DND-41 (cell line): ENCODE measurements around the gene DIPK1C.
A peak's percentile ranks its signal among the peaks of the same experiment; 100 is the strongest.

ENCODE experiments used
- ATAC-seq: fragments of 200-7000 bp; cut with Tn5 transposase; 3 replicates; pipeline ENCODE4 v1.9.1; 2021; ENCODE audit warnings: low read depth; ENCODE audit not compliant: insufficient read depth
- DNase-seq: peaks from one replicate; pipeline ENCODE4 v3.0.0-alpha.2; 2020
- H2AFZ ChIP-seq: 2 replicates; pipeline ENCODE4 v1.6.0; 2012; ENCODE audit warnings: low read depth, low read length
- H3K27ac ChIP-seq: 2 replicates; pipeline ENCODE4 v1.5.1; 2012; ENCODE audit warnings: low read length, inconsistent platforms
- H3K27me3 ChIP-seq: fragments of 200-600 bp; sonication (generic); 2 replicates; pipeline ENCODE4 v1.6.0; 2012; ENCODE audit warnings: low read length, mild to moderate bottlenecking, inconsistent platforms; ENCODE audit not compliant: insufficient read depth, poor library complexity
- H3K36me3 ChIP-seq: 2 replicates; pipeline ENCODE4 v1.5.1; 2012; ENCODE audit warnings: low read length, inconsistent platforms; ENCODE audit not compliant: insufficient read depth
- H3K4me1 ChIP-seq: 2 replicates; pipeline ENCODE4 v1.5.1; 2012; ENCODE audit warnings: mild to moderate bottlenecking, low read length; ENCODE audit not compliant: insufficient read depth
- H3K4me2 ChIP-seq: 2 replicates; pipeline ENCODE4 v1.6.0; 2012; ENCODE audit warnings: mild to moderate bottlenecking, moderate library complexity, low read length, inconsistent platforms; ENCODE audit not compliant: insufficient read depth
- H3K4me3 ChIP-seq, 2 experiments: fragments of 200-600 bp in 1 of 2; shearing (Covaris generic) in 1 of 2; 2 replicates each; pipeline ENCODE4 v1.5.1; 2012 to 2016; ENCODE audit warnings: inconsistent platforms in 2 of 2, low read length in 2 of 2, mild to moderate bottlenecking in 2 of 2, low read depth in 1 of 2, moderate library complexity in 1 of 2
- H3K79me2 ChIP-seq: 2 replicates; pipeline ENCODE4 v1.6.0; 2012; ENCODE audit warnings: low read length, inconsistent platforms; ENCODE audit not compliant: insufficient read depth
- H3K9ac ChIP-seq: 2 replicates; pipeline ENCODE4 v1.6.0; 2012; ENCODE audit warnings: low read depth, mild to moderate bottlenecking, inconsistent platforms, low read length, moderate library complexity
- H3K9me3 ChIP-seq: 2 replicates; pipeline ENCODE4 v1.5.1; 2012; ENCODE audit warnings: low read length, moderate library complexity, mild to moderate bottlenecking, inconsistent platforms; ENCODE audit not compliant: insufficient read depth, severe bottlenecking
- H4K20me1 ChIP-seq: 2 replicates; pipeline ENCODE4 v1.6.0; 2012; ENCODE audit warnings: low read length; ENCODE audit not compliant: insufficient read depth
- EZH2 ChIP-seq: IDR thresholded peaks from 3 replicates; pipeline ENCODE4 v1.6.1; 2012; ENCODE audit warnings: borderline replicate concordance, low read depth, mild to moderate bottlenecking, moderate library complexity, low read length, inconsistent platforms; ENCODE audit not compliant: severe bottlenecking
- TF ChIP-seq, protein P1 (sequence below): IDR thresholded peaks from 2 replicates; pipeline ENCODE4 v1.5.1; 2012; ENCODE audit warnings: borderline replicate concordance, low read length, moderate library complexity, mild to moderate bottlenecking; ENCODE audit not compliant: poor library complexity, severe bottlenecking; ENCODE audit errors: extremely low read depth

The DIPK1C gene

DNA sequence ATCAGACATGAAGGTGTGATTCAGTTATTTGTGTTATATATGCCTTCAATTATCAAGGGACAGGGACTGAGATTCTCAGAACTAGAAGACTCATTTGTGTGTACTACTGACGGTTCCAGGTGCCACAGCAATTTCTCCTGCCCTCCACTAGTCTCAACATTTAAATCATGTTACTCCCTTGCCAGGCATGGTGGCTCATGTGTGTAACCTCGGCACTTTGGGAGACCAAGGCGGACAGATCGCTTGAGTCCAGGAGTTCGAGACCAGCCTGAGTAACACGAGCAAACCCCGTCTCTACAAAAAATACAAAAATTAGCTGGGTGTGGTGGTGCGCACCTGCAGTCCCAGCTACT lies 40.2 kb upstream of the DIPK1C start:
- TF ChIP-seq, protein P1, sequence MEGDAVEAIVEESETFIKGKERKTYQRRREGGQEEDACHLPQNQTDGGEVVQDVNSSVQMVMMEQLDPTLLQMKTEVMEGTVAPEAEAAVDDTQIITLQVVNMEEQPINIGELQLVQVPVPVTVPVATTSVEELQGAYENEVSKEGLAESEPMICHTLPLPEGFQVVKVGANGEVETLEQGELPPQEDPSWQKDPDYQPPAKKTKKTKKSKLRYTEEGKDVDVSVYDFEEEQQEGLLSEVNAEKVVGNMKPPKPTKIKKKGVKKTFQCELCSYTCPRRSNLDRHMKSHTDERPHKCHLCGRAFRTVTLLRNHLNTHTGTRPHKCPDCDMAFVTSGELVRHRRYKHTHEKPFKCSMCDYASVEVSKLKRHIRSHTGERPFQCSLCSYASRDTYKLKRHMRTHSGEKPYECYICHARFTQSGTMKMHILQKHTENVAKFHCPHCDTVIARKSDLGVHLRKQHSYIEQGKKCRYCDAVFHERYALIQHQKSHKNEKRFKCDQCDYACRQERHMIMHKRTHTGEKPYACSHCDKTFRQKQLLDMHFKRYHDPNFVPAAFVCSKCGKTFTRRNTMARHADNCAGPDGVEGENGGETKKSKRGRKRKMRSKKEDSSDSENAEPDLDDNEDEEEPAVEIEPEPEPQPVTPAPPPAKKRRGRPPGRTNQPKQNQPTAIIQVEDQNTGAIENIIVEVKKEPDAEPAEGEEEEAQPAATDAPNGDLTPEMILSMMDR: no peak
- TF ChIP-seq EZH2: no peak
- ATAC-seq (no peak), DNase-seq (no peak)
- H3K4me2 ChIP-seq: peak overlapping the region; percentile 98
- peaks cover 32% of the 10 kb centered on the region for H3K36me3 ChIP-seq
- peaks cover 56% of the 10 kb centered on the region for H3K79me2 ChIP-seq
- H3K27ac ChIP-seq: peak overlapping the region; percentile 87
- no peaks in the 10 kb centered on the region for H4K20me1 ChIP-seq
- peaks cover 11% of the 10 kb centered on the region for H3K27me3 ChIP-seq
- no peaks in the 10 kb centered on the region for H3K9me3 ChIP-seq
- H3K4me3 ChIP-seq: peak overlapping the region; percentile 44 to 91; a peak in 3 of 4 replicates
- H2AFZ ChIP-seq: no peak overlapping the region
- H3K9ac ChIP-seq: peak overlapping the region; percentile 92
- H3K4me1 ChIP-seq: peaks cover 48% of the 10 kb centered on the region

- H3K9me3 ChIP-seq: no peaks in the 10 kb centered on the region
- H3K4me2 ChIP-seq: peak overlapping the region; percentile 98
- no peaks in the 10 kb centered on the region for H4K20me1 ChIP-seq
- TF ChIP-seq, protein P1: no peak
- TF ChIP-seq EZH2: no peak
- DNase-seq (peak; percentile 40), ATAC-seq (peak; percentile 10)
- peak overlapping the region; percentile 44 to 91 for H3K4me3 ChIP-seq
- peaks cover 53% of the 10 kb centered on the region for H3K79me2 ChIP-seq
- H3K9ac ChIP-seq: peak overlapping the region; percentile 92
- H3K4me1 ChIP-seq: peaks cover 48% of the 10 kb centered on the region
- H3K36me3 ChIP-seq: peaks cover 27% of the 10 kb centered on the region
- peak overlapping the region; percentile 73 for H2AFZ ChIP-seq
- peaks cover 11% of the 10 kb centered on the region for H3K27me3 ChIP-seq
- H3K27ac ChIP-seq: peak overlapping the region; percentile 87
These were observed 39.6 kb upstream of the DIPK1C start for GRCh38 chr18:74496508-74497323.

DNA sequence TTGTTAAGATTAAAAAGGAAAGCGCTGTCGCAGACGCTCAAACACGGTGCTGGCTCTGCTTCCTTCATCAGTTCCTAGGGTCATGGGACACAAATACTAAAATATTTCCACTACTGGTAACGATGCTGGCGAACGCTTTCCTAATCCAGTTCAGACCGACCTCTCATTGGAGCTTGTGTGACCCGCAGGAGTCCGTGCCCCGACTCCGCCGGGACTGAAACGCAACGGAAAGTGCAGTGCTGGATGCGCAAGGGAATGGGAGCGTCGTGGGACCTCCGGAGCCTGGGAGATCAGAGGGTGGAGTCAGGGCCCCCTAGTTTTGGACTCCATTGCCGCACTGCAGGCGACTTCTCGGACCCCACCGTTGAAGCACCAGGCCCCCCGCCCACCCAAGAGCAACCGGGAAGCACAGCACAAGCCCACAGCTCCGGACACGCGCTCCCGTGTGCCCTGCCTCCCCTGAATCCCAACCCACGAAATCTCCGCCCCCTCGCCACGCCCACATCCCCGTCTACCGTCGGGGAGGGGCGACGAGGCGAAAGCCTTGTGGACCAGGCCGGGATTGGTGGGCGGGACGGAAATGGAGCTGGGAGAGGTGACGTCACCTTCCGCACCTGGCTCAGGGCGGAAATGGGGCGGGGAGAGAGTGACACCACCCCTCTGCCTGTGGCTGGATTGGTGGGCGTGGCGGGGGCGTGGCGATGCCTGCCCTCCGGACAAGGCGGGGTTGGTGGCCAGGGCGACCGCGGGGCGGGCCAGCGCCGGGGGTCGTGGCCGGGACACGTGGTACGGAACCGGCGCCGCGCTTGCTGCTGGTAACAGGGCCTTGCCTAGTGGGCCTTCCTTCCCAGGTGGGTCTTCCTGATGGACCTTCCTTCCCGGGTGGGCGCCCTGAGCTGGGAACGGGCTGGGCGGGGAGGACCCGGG lies 38.7 kb upstream of the DIPK1C start, which contains the start of gene CNDP2:
Gene CNDP2 (plus strand): TSS at position 783 of the 927 bp plus-strand sequence. CDS start 3,611 bp downstream, outside the sequence.
- H3K9me3 ChIP-seq: no peaks in the 10 kb centered on the region
- H3K4me2 ChIP-seq: peak within 1 kb of the TSS; percentile 98
- DNase-seq (peak; percentile 99), ATAC-seq (peak; percentile 73)
- no peaks in the 10 kb centered on the region for H4K20me1 ChIP-seq
- TF ChIP-seq, protein P1: no peak
- TF ChIP-seq EZH2: no peak
- H3K27ac ChIP-seq: peak within 1 kb of the TSS; percentile 87
- peaks cover 44% of the 10 kb centered on the region for H3K79me2 ChIP-seq
- H3K4me1 ChIP-seq: peaks cover 44% of the 10 kb centered on the region
- H3K27me3 ChIP-seq: peaks cover 11% of the 10 kb centered on the region
- H2AFZ ChIP-seq: peak within 1 kb of the TSS; percentile 95
- H3K36me3 ChIP-seq: peaks cover 19% of the 10 kb centered on the region; the same call in 1 of the 2 replicates
- peak within 1 kb of the TSS; percentile 92 for H3K9ac ChIP-seq
- peak within 1 kb of the TSS; percentile 44 to 91 for H3K4me3 ChIP-seq
